Putamen (tissue), 1 donor: ENCODE data around the gene TMEM165.
"Not testable (repeated sequence)": the region's sequence is repeated elsewhere in the genome, so short reads cannot be mapped to it uniquely, and the experiment has no call there.

Source experiments
- DNase-seq: peaks from one replicate; pipeline ENCODE4 v3.0.0-alpha.2; 2016; ENCODE audit warnings: low spot score

Gene TMEM165

GRCh38 chr4:55395529-55396307 lies at the start of gene TMEM165:
TSS of gene TMEM165 (plus strand) at chr4:55395957. CDS start at chr4:55396190, 233 bp downstream.
- peak; percentile 85 for DNase-seq

- DNase-seq, result peak; percentile 87
Measured at GRCh38 chr4:55345980-55346850, 49.5 kb upstream of the TMEM165 start, which contains the start of gene SRD5A3. TSS of gene SRD5A3 (plus strand) at chr4:55346242. CDS start at chr4:55346337, 95 bp downstream.

GRCh38 chr4:55346851-55347255 lies 48.9 kb upstream of the TMEM165 start:
- no peak for DNase-seq

- no peak for DNase-seq
Measured at GRCh38 chr4:55347610-55348228, 48.0 kb upstream of the TMEM165 start.

- DNase-seq, result no peak
Measured at GRCh38 chr4:55348466-55348865, 47.3 kb upstream of the TMEM165 start.

GRCh38 chr4:55350870-55351269 lies 44.9 kb upstream of the TMEM165 start:
- not testable (repeated sequence) for DNase-seq

- no peak for DNase-seq
Measured at GRCh38 chr4:55351824-55352223, 43.9 kb upstream of the TMEM165 start.

GRCh38 chr4:55352726-55353125 lies 43.0 kb upstream of the TMEM165 start:
- DNase-seq, result no peak

- not testable (repeated sequence) for DNase-seq
Measured at GRCh38 chr4:55353228-55353747, 42.5 kb upstream of the TMEM165 start.

- DNase-seq, result no peak
Measured at GRCh38 chr4:55354648-55355047, 41.1 kb upstream of the TMEM165 start.

- DNase-seq, result no peak
Measured at GRCh38 chr4:55355555-55355954, 40.2 kb upstream of the TMEM165 start.

GRCh38 chr4:55356991-55357461 lies 38.7 kb upstream of the TMEM165 start:
- DNase-seq, result no peak

GRCh38 chr4:55358246-55358645 lies 37.5 kb upstream of the TMEM165 start:
- no peak for DNase-seq

- DNase-seq, result no peak
Measured at GRCh38 chr4:55358668-55359067, 37.1 kb upstream of the TMEM165 start.

GRCh38 chr4:55359397-55359916 lies 36.3 kb upstream of the TMEM165 start:
- DNase-seq, result no peak

- not testable (repeated sequence) for DNase-seq
Measured at GRCh38 chr4:55362938-55363337, 32.8 kb upstream of the TMEM165 start.

- peak; percentile 79 for DNase-seq
Measured at GRCh38 chr4:55363691-55364351, 31.9 kb upstream of the TMEM165 start.

GRCh38 chr4:55364691-55365344 lies 30.9 kb upstream of the TMEM165 start:
- peak; percentile 95 for DNase-seq

- no peak for DNase-seq
Measured at GRCh38 chr4:55365345-55365728, 30.4 kb upstream of the TMEM165 start.

GRCh38 chr4:55366621-55367020 lies 29.1 kb upstream of the TMEM165 start:
- DNase-seq, result no peak
